Right lobe of liver (tissue), 4 donors: Measurements from ENCODE around the gene OR51B4.

Experiments used
- POLR2A ChIP-seq: fragments of 450-650 bp; IDR thresholded peaks from one replicate; pipeline ENCODE4 v1.6.1; 2017; ENCODE audit warnings: antibody characterized with exemption, mild to moderate bottlenecking
- TF ChIP-seq, protein P1 (sequence below), 4 donors: fragments of 200-600 bp in 3 of 4; fragments of 450-650 bp in 1 of 4; IDR thresholded peaks; one replicate each; pipeline versions ENCODE4 v1.5.1 to v1.8.0; 2016 to 2022; ENCODE audit warnings: antibody characterized with exemption in 4 of 4, mild to moderate bottlenecking in 2 of 4
- donor health status: DM: no; HTN: no; CAD: no.
- donor health status: DM: no; HTN: no; CAD: no.
- donor health status: DM: no; HTN: yes; CAD: no.

DNA sequence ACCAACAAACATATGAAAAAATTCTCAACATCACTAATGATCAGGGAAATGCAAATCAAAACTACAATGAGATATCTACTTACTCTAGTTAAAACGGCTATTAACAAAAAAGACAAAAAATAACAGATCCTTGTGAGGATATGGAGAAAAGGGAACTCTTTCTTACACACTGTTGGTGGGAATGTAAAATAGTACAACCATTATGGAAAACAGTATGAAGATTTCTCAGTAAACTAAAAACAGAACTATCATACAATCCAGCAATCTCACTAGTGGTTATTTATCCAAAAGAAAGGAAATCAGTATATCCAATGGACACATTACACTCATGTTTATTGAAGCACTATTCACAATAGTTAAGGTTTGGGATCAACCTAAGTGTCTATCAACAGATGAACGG is 35.9 kb downstream of the OR51B4 start:
- TF ChIP-seq, protein P1, sequence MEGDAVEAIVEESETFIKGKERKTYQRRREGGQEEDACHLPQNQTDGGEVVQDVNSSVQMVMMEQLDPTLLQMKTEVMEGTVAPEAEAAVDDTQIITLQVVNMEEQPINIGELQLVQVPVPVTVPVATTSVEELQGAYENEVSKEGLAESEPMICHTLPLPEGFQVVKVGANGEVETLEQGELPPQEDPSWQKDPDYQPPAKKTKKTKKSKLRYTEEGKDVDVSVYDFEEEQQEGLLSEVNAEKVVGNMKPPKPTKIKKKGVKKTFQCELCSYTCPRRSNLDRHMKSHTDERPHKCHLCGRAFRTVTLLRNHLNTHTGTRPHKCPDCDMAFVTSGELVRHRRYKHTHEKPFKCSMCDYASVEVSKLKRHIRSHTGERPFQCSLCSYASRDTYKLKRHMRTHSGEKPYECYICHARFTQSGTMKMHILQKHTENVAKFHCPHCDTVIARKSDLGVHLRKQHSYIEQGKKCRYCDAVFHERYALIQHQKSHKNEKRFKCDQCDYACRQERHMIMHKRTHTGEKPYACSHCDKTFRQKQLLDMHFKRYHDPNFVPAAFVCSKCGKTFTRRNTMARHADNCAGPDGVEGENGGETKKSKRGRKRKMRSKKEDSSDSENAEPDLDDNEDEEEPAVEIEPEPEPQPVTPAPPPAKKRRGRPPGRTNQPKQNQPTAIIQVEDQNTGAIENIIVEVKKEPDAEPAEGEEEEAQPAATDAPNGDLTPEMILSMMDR (IDR thresholded peaks at IDR 0.05) = no peak
- no peak for TF ChIP-seq POLR2A
